Ascending aorta (tissue), 2 donors: ENCODE data around the gene FGD4. TPM values are rescaled to one million over a fixed set of nuclear protein-coding genes. Genes with fewer than 3 reads are reported as not detected.

ENCODE experiments used
- DNase-seq, 2 donors: peaks; one replicate each; pipeline ENCODE4 v3.0.0-alpha.2; 2019; ENCODE audit warnings: low spot score in 2 of 2
- H3K27ac ChIP-seq, 2 donors: fragments of 200-600 bp; sonication (generic); one replicate each; pipeline ENCODE4 v1.5.1; 2016 to 2017; ENCODE audit warnings: mild to moderate bottlenecking in 1 of 2
- H3K27me3 ChIP-seq: fragments of 200-600 bp; sonication (generic); one replicate; pipeline ENCODE4 v1.5.1; 2017
- H3K36me3 ChIP-seq, 2 donors: fragments of 200-600 bp; sonication (generic); one replicate each; pipeline ENCODE4 v1.5.1; 2016
- H3K4me1 ChIP-seq, 2 donors: fragments of 200-600 bp; sonication (generic); one replicate each; pipeline ENCODE4 v1.5.1; 2016 to 2017; ENCODE audit warnings: mild to moderate bottlenecking in 1 of 2
- H3K4me3 ChIP-seq, 2 donors: fragments of 200-600 bp; sonication (generic); one replicate each; pipeline ENCODE4 v1.5.1; 2016 to 2017; ENCODE audit warnings: mild to moderate bottlenecking in 1 of 2
- H3K9me3 ChIP-seq, 2 donors: fragments of 200-600 bp; sonication (generic); one replicate each; pipeline ENCODE4 v1.5.1; 2016
- CTCF ChIP-seq, 3 experiments: fragments of 200-600 bp in 2 of 3; fragments of 450-650 bp in 1 of 3; sonication (generic) in 2 of 3; IDR thresholded peaks; one replicate each; pipeline ENCODE4 v1.5.1; 2016 to 2019; ENCODE audit warnings: antibody characterized with exemption in 3 of 3, mild to moderate bottlenecking in 1 of 3, moderate library complexity in 1 of 3
- intact Hi-C: fragments of 100-400 bp; cut with DNase I; formaldehyde crosslinking; loops from one replicate; pipeline ENCODE4 v1.15.1; 2023
- total RNA-seq: library from RNA; depleted of rRNA; stranded (reverse); fragments of >200 nt; gene quantifications from one replicate; pipeline ENCODE4 v1.1.0, GENCODE V29; 2016

The FGD4 gene
- total RNA-seq, 1 donor from 2014 or later: 47.5 TPM

GRCh38 chr12:32496946-32497345 lies 97.6 kb downstream of the FGD4 start:
- Histone ChIP-seq H3K4me1 (peaks cover 1 to 5% of the 10 kb centered on the region in 2 donors), H3K9me3 (no peaks in the 10 kb centered on the region), H3K4me3 (no peak overlapping the region), H3K27ac (no peak overlapping the region), H3K27me3 (no peaks in the 10 kb centered on the region), H3K36me3 (no peaks in the 10 kb centered on the region)
- no peak for DNase-seq
- TF ChIP-seq CTCF (IDR thresholded peaks at IDR 0.05): no peak
- intact Hi-C loops: no loop called here

GRCh38 chr12:32497864-32498263 lies 98.5 kb downstream of the FGD4 start:
- H3K36me3 ChIP-seq: no peaks in the 10 kb centered on the region

GRCh38 chr12:32499048-32499447 lies 99.7 kb downstream of the FGD4 start:
- no peaks in the 10 kb centered on the region for H3K36me3 ChIP-seq
- no peak overlapping the region for H3K27ac ChIP-seq
- H3K27me3 ChIP-seq: no peaks in the 10 kb centered on the region
- H3K4me1 ChIP-seq: peaks cover 3 to 17% of the 10 kb centered on the region in 2 donors
- DNase-seq: no peak
- no peaks in the 10 kb centered on the region for H3K9me3 ChIP-seq
- no peak for TF ChIP-seq CTCF (IDR thresholded peaks at IDR 0.05)
- H3K4me3 ChIP-seq: no peak overlapping the region
- intact Hi-C loops: no loop called here

More at GRCh38 chr12:32497864-32498263, 98.5 kb downstream of the FGD4 start:
- Histone ChIP-seq H3K27me3 (no peaks in the 10 kb centered on the region), H3K9me3 (no peaks in the 10 kb centered on the region), H3K4me3 (no peak overlapping the region), H3K27ac (no peak overlapping the region), H3K4me1 (peaks cover 3 to 12% of the 10 kb centered on the region in 2 donors)
- no peak for DNase-seq
- no peak for TF ChIP-seq CTCF (IDR thresholded peaks at IDR 0.05)
- intact Hi-C loops: no loop called here

- Histone ChIP-seq H3K27me3 (no peaks in the 10 kb centered on the region), H3K4me1 (peaks cover 3 to 22% of the 10 kb centered on the region in 2 donors), H3K27ac (peak overlapping the region; percentile 18 to 19), H3K4me3 (peak overlapping the region in 1 of 2 donors; percentile 7), H3K36me3 (no peaks in the 10 kb centered on the region), H3K9me3 (no peaks in the 10 kb centered on the region)
- no peak for TF ChIP-seq CTCF (IDR thresholded peaks at IDR 0.05)
- no peak for DNase-seq
- intact Hi-C loops: loop anchor here (2.0 kb wide), 1 partner anchor 21 kb away; no protein-coding TSS in a partner anchor
Measured at GRCh38 chr12:32501835-32502333, 102.5 kb downstream of the FGD4 start.

- Histone ChIP-seq H3K4me3 (peak overlapping the region; percentile 7 to 15), H3K4me1 (peaks cover 3 to 19% of the 10 kb centered on the region in 2 donors), H3K9me3 (no peaks in the 10 kb centered on the region), H3K27ac (peak overlapping the region; percentile 11 to 18), H3K27me3 (no peaks in the 10 kb centered on the region), H3K36me3 (no peaks in the 10 kb centered on the region)
- DNase-seq: peak in 1 of 2 donors; percentile 72
- intact Hi-C loops: loop anchor here (2.0 kb wide), 1 partner anchor 20 kb away; no protein-coding TSS in a partner anchor
- TF ChIP-seq CTCF (IDR thresholded peaks at IDR 0.05): no peak
Measured at GRCh38 chr12:32502693-32503502, 103.5 kb downstream of the FGD4 start.
